Measurements from ENCODE around the gene ABHD2.

The ABHD2 gene

GRCh38 chr15:89144491-89144890 is 56.2 kb downstream of the ABHD2 start:
- DNase-seq (ENCODE audit: extremely low read depth, low read depth): no peak
- TF ChIP-seq CTCF (IDR thresholded peaks at IDR 0.05; ENCODE audit: low read depth, low read length, missing control alignments): no peak
- no peak overlapping the region for H3K4me3 ChIP-seq (replicated peaks; ENCODE audit: low read depth, low read length)

- no peak overlapping the region for H3K4me3 ChIP-seq (replicated peaks; ENCODE audit: low read depth, low read length)
- no peak for TF ChIP-seq CTCF (IDR thresholded peaks at IDR 0.05; ENCODE audit: low read depth, low read length, missing control alignments)
- no peak for DNase-seq (ENCODE audit: extremely low read depth, low read depth)
These were observed 58.1 kb downstream of the ABHD2 start for GRCh38 chr15:89146366-89146765.

GRCh38 chr15:89148126-89148525 is 59.9 kb downstream of the ABHD2 start:
- no peak for DNase-seq (ENCODE audit: extremely low read depth, low read depth)
- H3K4me3 ChIP-seq (replicated peaks; ENCODE audit: low read depth, low read length): no peak overlapping the region
- TF ChIP-seq CTCF (IDR thresholded peaks at IDR 0.05; ENCODE audit: low read depth, low read length, missing control alignments): no peak

- no peak for DNase-seq (ENCODE audit: extremely low read depth, low read depth)
- H3K4me3 ChIP-seq (replicated peaks; ENCODE audit: low read depth, low read length): no peak overlapping the region
- no peak for TF ChIP-seq CTCF (IDR thresholded peaks at IDR 0.05; ENCODE audit: low read depth, low read length, missing control alignments)
These were observed 61.3 kb downstream of the ABHD2 start for GRCh38 chr15:89149501-89150101.

- TF ChIP-seq CTCF (IDR thresholded peaks at IDR 0.05; ENCODE audit: low read depth, low read length, missing control alignments): no peak
- no peak for DNase-seq (ENCODE audit: extremely low read depth, low read depth)
- no peak overlapping the region for H3K4me3 ChIP-seq (replicated peaks; ENCODE audit: low read depth, low read length)
These were observed 62.0 kb downstream of the ABHD2 start for GRCh38 chr15:89150287-89150686.

GRCh38 chr15:89150762-89151664 is 62.8 kb downstream of the ABHD2 start:
- DNase-seq (ENCODE audit: extremely low read depth, low read depth): no peak
- no peak for TF ChIP-seq CTCF (IDR thresholded peaks at IDR 0.05; ENCODE audit: low read depth, low read length, missing control alignments)
- H3K4me3 ChIP-seq (replicated peaks; ENCODE audit: low read depth, low read length): no peak overlapping the region
